Limb (tissue), 2 donors: Measurements from ENCODE around the gene CAPN10.
"Not testable (repeated sequence)": the region's sequence is repeated elsewhere in the genome, so short reads cannot be mapped to it uniquely, and the experiment has no call there.

Experiments
- DNase-seq, 2 donors: peaks; one replicate each; pipeline ENCODE4 v3.0.0-alpha.2; 2016; ENCODE audit errors: extremely low spot score in 2 of 2

The CAPN10 gene, protein sequence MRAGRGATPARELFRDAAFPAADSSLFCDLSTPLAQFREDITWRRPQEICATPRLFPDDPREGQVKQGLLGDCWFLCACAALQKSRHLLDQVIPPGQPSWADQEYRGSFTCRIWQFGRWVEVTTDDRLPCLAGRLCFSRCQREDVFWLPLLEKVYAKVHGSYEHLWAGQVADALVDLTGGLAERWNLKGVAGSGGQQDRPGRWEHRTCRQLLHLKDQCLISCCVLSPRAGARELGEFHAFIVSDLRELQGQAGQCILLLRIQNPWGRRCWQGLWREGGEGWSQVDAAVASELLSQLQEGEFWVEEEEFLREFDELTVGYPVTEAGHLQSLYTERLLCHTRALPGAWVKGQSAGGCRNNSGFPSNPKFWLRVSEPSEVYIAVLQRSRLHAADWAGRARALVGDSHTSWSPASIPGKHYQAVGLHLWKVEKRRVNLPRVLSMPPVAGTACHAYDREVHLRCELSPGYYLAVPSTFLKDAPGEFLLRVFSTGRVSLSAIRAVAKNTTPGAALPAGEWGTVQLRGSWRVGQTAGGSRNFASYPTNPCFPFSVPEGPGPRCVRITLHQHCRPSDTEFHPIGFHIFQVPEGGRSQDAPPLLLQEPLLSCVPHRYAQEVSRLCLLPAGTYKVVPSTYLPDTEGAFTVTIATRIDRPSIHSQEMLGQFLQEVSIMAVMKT

DNA sequence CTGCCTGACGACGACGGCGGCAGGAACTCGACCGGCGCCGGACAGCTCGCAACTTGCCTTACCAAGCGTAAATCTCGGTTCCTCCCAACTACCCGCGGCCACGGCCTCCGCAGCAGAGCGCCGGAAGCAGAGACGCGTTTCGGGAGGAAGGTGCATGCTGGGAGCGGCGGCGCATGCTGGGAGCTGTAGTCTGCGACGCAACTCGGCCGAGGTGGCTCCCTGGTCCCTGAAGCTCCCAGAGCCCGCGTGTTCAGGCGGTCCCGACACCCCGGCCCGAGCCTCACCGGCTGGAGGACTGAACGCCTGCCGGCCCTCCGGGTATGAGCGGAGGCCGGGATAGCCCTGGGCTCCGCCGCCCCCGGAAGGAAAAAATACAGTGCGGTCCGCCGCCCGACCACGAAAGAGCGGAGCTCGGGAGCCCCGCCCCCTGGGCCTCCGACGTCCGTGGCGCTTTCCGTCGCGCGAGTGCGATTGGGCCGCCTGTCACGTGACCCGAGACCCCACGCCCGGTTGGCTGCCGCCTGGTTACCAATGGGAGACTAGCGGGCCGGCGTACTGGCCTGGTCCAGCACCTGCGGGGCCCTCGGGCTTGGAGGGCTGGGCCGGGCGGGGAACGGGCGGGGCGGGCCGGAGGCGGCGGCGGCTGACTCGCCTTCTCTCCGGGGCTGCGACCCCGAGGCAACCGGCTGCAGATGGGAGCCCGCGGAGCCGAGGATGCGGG is at the start of gene CAPN10:
Gene CAPN10 (plus strand): TSS at position 537 of the 721 bp plus-strand sequence. CDS start 178 bp downstream, at position 715.
- DNase-seq, result peak; percentile 98

DNA sequence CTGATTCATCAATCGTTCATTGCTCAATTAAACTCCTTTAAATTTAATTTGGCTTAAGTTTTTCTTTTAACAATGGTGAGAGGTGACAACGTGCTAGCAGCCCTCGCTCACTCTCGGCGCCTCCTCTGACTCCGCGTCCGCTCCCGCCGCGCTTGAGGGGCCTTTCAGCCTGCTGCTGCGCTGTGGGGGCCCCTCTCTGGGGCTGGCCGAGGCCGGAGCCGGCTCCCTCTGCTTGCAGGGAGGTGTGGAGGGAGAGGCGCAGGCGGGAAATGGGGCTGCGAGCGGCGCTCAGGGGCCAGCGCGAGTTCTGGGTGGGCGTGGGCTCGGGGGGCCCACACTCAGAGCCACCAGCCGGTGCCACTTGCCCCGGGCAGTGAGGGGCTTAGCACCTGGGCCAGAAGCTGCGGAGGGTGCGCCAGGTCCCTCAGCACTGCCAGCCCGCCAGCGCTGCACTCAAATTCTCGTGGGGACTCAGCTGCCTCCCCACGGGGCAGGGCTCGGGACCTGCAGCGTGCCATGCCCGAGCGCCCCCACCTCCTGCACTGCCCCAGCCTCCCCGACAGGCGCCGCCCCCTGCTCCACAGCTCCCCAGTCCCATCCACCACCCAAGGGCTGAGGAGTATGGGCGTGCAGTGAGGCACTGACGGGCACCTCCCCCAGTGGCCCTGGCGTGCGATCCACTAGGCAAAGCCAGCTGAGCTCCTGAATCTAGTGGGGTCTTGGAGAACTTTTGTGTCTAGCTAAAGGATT is 48.3 kb upstream of the CAPN10 start:
- no peak for DNase-seq

DNA sequence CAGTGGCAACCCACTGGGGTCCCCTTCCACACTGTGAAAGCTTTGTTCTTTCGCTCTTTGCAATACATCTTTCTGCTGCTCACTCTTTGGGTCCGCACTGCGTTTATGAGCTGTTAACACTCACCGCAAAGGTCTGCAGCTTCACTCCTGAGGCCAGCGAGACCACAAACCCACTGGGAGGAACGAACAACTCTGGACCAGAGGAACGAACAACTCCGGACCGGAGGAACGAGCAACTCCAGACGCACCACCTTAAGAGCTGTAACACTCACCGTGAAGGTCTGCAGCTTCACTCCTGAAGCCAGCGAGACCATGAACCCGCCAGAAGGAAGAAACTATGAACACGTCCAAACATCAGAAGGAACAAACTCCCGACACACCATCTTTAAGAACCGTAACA is 47.4 kb upstream of the CAPN10 start:
- DNase-seq, result not testable (repeated sequence)

DNA sequence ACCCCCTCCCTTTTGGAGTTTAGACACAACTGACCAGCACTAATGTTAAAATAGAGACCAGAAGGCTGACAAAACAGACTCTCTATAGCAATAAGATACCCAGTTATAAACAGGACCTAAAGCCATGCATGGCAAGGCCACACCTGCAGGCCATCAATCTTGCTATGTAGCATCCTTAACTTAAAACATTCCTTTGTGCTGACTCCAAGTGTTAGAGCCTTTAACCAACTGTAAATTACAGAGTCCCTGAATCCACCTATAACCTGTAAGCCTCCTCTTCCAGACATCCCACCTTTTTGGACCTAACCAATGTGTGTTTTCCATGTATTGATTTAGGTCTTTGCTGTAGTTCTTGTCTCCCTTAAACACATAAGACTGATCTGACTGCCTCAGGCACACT is 46.6 kb upstream of the CAPN10 start:
- no peak for DNase-seq

DNA sequence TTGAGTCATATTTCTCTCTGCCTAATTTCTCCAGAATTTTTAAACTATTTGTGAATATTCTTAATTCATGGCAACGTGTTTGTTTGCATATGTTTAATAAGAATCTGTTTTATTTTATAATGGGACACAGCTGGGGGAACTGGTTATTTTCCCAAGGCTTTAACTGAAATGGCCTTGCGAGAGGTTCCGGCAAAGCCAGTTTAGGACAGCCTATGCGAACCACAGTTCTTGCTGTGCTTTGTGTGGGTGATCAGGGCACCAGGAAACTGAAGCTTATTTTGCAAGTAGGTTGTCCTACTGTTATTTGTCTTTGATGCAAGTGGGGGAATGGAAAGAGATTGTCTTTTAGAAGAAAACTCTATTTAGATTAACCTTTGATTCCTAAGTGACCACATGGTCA is 35.2 kb upstream of the CAPN10 start:
- no peak for DNase-seq

DNA sequence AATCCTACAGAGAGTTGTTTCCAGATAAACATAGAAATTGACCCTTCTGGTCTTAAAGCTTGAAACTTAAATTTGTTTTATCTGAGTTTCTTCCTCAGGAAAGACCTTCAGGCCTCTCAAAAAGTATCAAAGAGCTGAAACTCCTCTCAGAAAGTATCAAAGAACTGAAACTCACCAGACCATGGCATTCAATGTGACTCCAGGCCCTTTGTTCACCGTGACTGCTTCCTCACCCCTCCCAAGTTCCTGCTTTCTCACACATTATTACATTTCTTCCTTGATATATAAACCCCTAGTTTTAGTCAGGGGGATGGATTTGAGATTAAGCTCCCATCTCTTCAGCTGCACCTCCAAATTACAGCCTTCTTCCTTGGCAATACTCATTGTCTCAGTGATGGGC is 34.7 kb upstream of the CAPN10 start:
- no peak for DNase-seq

DNA sequence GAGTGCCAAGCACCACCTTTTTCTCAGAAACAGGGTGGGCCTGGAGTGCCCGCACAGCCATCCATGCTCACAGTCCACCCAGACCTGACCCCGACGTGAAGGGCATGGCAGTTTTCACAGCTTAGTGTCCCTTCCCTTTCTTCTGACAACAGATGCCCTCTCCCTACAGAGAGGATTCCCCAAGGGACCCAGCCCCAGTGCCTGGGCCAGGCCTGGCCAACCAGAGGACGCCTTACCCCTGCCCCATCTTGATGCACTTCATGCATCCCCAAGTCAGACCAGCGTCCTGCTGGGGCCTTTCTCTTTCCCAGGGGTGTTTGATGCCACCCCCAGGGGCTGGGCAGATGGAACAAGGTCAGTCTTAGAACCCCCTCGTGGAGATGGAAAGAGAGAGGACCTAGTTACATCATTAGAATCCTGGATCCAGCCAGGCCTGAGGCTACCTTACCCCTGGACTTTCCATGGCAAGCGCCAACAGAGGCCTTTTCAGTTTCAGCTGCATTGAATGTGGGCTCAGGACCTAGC is 32.5 kb upstream of the CAPN10 start:
- no peak for DNase-seq

DNA sequence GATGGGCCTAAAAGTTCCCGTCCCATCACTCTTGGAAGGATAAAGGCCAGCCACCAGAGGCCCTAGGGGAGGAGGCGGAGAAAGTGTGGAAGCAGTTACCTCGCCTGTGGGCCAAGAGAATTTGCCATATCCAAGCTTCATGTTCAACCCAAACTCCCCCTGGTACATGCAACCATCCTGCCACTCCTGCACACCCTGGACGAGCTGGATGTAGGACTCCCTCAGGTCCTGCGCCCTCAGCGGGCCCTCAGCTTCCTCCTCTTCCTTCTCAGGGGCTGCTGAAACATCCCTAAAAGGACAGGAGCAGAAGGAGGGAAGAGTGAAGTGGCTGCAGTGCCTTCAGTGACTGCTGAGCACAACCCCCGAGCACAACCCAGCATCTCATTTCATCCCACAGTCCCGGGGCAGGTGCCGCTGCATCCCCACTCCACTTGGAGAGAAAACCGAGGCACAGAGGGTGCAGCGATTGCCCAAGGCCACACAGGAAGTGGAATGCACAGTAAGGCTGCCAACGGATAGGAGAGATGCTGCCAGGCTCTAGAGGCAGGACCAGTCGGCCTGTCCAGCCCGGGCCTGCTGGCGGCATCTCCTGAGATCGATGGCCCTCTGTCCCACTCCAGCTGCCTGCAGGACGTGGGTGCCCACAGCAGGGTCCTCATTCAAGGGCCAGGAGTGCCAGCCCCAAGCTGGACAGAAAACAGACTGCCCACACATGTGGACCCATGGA is 31.6 kb upstream of the CAPN10 start:
- DNase-seq, result no peak

DNA sequence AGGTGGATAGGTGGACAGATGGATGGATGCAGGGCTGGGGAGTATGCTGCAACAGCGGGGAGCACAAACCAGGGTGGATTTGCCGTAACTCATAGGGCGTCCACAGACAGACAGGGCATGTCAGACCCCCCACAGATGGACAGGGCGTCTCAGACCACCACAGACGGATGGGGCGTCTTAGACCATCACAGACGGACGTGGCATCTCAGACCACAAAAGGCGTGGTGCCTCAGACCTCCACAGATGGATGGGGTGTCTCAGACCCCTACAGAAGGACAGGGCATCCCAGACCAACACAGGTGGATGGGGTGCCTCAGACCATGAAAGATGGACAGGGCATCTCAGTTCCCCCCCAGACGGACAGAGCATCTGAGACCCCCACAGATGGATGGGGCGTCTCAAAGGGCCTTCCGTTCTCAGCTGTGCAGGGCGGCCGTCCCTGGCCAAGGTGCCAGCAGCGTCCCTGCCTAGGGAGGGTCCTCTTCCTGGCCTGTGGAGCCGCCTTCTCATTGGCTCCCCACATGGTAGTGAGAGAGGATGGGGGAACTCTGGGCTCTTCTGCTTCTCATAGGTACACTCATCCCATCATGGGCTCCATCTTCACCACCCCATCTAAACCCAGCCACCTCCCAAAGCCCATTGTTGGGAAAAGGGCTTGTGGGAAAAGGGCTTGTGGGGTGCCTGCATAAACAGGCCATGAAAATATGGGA is 30.8 kb upstream of the CAPN10 start:
- DNase-seq, result no peak

DNA sequence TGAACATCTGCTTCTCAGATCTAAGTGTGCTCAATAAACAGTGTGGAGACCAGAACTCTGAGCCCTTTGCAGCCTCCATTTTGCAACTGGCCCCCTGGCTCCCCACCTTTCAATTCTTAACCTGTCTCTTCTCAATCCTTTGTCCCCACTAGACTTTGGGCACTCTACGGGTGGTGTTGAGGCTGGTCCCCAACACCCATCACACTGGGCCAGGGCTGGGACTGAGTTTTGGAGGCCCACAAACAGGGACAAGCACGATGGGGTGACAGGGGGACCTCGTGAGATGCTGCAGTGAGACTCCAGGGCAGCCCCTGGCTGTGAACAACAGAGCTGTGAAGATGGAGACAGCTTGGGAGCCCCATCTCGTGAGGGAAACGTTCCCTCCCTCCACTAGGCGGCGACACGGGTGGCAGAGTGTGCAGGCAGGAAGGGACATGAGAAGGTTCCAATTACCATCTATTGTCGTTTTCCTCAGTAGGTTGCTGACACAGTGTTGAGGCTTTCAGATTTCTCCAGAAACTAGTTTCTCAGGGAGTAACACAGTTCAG is 29.9 kb upstream of the CAPN10 start:
- peak in 1 of 2 donors; percentile 61 for DNase-seq

DNA sequence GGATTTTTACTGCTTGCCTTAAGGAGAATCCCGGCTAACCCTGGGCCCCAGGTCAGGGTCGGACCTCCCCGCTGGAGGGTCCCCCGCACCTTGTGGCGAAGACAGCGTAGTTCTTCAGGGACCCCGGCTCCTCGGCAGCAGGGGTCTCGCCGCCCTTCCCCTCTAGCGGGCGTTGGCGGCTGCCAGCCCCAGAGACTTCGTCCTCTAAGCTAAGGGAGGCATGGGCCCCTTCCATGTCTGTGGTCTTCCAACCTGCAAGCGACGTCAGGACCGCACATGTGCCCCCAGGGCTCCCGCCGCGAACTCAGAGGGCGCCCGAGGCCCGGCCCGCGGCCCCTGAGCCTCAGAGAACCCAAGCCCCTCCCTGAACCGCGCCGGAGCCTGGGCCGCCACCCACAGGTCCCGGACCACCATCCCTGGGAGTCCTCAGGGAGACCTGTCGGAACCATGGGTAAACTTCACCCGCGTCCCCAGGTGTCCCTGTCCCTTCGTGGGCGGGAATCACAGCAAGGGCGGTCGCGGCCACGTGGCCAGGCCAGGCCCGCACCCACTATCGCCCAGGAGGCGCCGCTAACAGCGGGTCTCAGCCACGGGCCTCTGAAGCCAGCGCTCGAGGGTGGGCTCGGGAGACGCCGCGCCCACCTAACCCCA is 29.3 kb upstream of the CAPN10 start:
- DNase-seq, result no peak

DNA sequence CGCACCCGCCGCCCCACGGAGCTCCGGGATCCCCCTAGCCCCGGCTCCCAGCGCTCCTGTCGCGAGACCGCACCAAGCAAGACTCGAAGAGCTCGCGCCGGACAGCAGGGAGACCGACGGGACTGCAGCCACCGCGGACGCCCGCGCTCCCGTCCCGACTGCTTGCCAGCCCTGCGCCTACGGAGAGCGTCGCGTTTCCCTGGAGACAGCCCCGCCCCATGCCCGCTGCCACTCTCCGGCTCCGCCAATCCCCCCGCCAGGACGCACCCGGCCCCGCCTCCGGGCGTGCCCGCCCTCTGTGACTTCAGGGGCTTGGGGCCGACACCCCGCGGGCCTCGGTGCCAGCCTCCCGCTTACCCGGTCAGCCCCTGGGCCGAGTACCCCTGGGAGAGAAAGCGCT is 28.7 kb upstream of the CAPN10 start, which contains the start of gene ANKMY1:
Gene ANKMY1 (minus strand): TSS at position 181 of the 400 bp plus-strand sequence. CDS start 653 bp downstream, outside the sequence.
- DNase-seq, result peak; percentile 55 to 81

DNA sequence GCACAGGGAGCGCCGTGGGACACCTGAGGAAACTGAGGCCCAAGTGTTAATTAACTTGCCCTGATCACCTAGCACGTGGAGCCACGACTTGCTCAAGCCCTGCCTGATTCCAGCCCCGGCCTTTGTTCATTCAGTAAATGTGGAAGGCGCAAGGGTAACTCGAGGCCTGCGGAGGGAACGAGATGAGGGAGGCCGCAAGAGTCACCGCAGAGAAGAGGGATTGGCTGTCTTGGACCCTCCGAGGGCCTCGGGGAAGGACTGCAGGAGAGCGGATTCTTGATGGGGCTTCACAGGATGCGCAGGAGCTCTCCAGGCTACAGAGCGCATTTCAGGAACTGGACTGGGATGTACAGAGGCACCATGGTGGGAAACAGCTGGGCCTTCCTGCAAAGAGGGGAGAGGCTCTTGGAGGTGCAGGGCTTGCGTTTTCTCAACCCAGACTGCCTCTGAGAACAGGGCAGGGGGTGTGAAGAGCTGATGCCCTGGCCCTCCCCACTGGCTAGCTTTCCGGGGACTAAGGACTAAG is 28.2 kb upstream of the CAPN10 start:
- no peak for DNase-seq

DNA sequence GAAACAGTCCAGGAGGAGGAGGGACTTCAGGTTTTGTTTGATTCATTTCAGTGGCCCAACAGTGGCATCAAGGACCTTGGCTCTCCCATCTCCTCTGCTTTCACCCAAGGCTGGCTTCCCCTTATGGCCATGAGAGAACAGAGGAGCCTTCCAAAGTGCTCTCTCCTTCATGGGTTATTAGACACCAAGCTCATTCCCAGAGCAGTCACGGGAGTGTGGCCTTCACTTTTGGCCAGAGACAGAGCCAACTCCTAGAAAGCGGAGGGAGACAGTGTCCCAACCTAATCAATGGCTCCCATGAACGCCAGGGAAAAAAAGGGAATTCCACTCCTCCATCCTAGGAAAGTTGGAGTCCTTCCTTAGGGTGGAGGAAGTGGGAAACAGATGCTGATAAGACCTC is 27.2 kb upstream of the CAPN10 start:
- DNase-seq, result no peak

DNA sequence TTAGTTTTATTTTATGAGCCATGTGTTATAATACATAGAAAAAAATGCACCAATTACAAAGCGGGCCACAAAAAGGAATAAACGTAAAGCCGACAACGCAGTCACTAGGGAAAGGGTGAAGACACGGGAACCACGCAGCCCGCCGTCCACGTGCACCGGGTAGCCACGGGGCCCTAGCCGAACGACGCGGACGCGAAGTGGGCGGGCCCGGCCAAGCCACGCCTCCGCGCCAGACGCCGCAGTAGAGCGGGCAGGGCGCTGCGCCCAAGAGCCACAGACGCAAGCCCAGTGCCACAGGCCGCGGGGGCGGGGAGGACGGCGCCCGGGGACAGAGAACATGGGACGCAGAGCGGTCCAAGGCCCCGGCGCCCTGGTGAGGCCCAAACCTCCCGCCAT is 26.5 kb upstream of the CAPN10 start, which contains the start of gene DUSP28:
Gene DUSP28 (plus strand): TSS at position 274 of the 396 bp plus-strand sequence. CDS start 328 bp downstream, outside the sequence.
- peak; percentile 79 to 89 for DNase-seq

DNA sequence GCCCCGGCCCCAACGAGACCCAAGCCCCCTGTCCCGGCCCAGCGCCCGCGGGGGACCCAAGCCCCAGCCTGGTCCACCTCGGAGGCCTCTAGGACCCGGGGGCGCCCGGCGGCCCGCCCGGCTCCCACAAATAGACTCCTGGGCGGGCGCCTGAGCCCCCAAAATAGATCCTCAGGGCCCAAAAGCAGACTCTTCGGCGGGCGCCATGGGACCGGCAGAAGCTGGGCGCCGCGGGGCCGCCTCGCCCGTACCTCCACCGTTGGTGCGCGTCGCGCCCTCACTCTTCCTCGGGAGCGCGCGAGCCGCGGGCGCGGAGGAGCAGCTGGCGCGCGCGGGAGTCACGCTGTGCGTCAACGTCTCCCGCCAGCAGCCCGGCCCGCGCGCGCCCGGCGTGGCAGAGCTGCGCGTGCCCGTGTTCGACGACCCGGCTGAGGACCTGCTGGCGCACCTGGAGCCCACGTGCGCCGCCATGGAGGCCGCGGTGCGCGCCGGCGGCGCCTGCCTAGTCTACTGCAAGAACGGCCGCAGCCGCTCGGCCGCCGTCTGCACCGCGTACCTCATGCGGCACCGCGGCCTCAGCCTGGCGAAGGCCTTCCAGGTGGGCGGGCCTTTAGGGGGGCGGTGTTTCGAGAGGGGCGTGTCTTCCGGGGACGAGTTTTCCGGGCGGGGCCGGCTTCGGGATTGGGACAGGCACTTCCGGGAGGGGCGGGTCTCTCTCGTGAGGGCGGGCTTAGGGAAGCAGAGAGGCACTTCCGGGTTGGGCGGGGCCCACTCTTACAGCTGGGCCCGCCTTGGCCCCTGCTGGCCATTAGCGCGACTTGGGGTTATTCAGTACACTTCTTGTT is 25.8 kb upstream of the CAPN10 start:
- DNase-seq, result peak; percentile 98 to 100

DNA sequence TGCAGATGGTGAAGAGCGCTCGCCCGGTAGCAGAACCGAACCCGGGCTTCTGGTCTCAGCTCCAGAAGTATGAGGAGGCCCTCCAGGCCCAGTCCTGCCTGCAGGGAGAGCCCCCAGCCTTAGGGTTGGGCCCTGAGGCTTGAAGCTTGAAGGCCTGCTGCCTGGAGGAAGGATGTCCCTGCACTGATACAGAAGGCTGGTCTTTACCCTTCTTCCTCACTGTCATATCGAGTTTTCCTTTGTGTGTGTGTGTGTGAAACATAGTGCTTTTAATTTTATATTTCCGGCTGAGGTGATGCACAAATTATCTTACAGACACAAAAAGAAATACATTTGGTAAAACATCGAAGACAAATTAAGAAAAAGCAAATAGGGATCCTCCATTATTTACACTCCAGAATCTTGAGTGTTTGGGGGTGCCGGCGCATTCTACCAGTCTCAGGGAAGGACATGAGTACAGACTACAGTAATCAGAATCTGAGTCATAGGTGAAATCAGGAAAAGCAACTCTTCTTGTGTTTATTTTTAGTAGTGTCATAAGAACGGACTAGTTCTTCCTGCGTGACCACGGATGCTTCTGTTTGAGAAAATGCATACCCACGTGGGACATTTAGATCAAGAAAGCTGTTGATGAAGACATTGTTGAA is 25.1 kb upstream of the CAPN10 start:
- DNase-seq, result no peak
